Cardiac muscle cell (in vitro differentiated cells and primary cell): ENCODE measurements around the gene PRMT5. TPM values are rescaled to one million over a fixed set of nuclear protein-coding genes. Genes with fewer than 3 reads are reported as not detected.
A peak's percentile ranks its signal among the peaks of the same experiment; 100 is the strongest.

Source experiments
- DNase-seq, 2 donors: peaks; one replicate each; pipeline versions ENCODE4 v3.0.0 to v3.0.0-alpha.2; 2010 to 2017; ENCODE audit warnings: low read depth in 1 of 2, low spot score in 1 of 2
- H3K27ac ChIP-seq: fragments of 200-600 bp; sonication (generic); 2 replicates; pipeline ENCODE4 v1.5.1; 2016
- H3K27me3 ChIP-seq: fragments of 200-600 bp; sonication (generic); 2 replicates; pipeline ENCODE4 v1.6.0; 2016; ENCODE audit warnings: control low read depth
- H3K36me3 ChIP-seq: fragments of 200-600 bp; sonication (generic); 2 replicates; pipeline ENCODE4 v1.5.1; 2016; ENCODE audit warnings: control low read depth
- H3K4me1 ChIP-seq: fragments of 200-600 bp; sonication (generic); 2 replicates; pipeline ENCODE4 v1.8.1; 2017; ENCODE audit warnings: low read depth, mild to moderate bottlenecking, mixed run types
- H3K4me3 ChIP-seq: fragments of 200-600 bp; sonication (generic); 2 replicates; pipeline ENCODE4 v1.5.1; 2016; ENCODE audit warnings: mild to moderate bottlenecking
- H3K9me3 ChIP-seq: fragments of 200-600 bp; sonication (generic); 2 replicates; pipeline ENCODE4 v1.5.1; 2017; ENCODE audit warnings: low read depth, mild to moderate bottlenecking, control low read depth
- polyA plus RNA-seq: library from polyadenylated mRNA; unstranded; fragments of >200 nt; fragmentation: Nextera tagmentation; extraction: Ambion mirVana; gene quantifications from 2 replicates; pipeline ENCODE4 v1.2.1, GENCODE V29; 2016
- total RNA-seq: library from RNA; depleted of rRNA; stranded (reverse); fragments of >200 nt; gene quantifications from 2 replicates; pipeline ENCODE4 v1.2.3, GENCODE V29; 2016
- TF ChIP-seq, protein P1 (sequence below): IDR thresholded peaks from 2 replicates; pipeline ENCODE4 v1.5.1; 2012; ENCODE audit warnings: low read depth, mild to moderate bottlenecking, low read length

PRMT5 gene
- total and polyA plus RNA-seq, 2 experiments from 2014 or later = 62.7 to 131 TPM

DNA sequence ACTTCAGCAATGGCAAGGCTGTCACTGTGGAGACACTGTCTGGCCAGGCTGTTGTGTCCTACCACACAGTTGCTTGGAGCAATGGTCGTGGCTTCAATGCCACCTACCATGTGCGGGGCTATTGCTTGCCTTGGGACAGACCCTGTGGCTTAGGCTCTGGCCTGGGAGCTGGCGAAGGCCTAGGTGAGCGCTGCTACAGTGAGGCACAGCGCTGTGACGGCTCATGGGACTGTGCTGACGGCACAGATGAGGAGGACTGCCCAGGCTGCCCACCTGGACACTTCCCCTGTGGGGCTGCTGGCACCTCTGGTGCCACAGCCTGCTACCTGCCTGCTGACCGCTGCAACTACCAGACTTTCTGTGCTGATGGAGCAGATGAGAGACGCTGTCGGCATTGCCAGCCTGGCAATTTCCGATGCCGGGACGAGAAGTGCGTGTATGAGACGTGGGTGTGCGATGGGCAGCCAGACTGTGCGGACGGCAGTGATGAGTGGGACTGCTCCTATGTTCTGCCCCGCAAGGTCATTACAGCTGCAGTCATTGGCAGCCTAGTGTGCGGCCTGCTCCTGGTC is 53.3 kb downstream of the PRMT5 start:
- H3K4me1 ChIP-seq = peaks cover under 1% of the 10 kb centered on the region
- H3K27me3 ChIP-seq = no peaks in the 10 kb centered on the region
- DNase-seq = no peak
- no peaks in the 10 kb centered on the region for H3K9me3 ChIP-seq
- H3K4me3 ChIP-seq = no peak overlapping the region
- H3K27ac ChIP-seq = no peak overlapping the region
- TF ChIP-seq, protein P1, sequence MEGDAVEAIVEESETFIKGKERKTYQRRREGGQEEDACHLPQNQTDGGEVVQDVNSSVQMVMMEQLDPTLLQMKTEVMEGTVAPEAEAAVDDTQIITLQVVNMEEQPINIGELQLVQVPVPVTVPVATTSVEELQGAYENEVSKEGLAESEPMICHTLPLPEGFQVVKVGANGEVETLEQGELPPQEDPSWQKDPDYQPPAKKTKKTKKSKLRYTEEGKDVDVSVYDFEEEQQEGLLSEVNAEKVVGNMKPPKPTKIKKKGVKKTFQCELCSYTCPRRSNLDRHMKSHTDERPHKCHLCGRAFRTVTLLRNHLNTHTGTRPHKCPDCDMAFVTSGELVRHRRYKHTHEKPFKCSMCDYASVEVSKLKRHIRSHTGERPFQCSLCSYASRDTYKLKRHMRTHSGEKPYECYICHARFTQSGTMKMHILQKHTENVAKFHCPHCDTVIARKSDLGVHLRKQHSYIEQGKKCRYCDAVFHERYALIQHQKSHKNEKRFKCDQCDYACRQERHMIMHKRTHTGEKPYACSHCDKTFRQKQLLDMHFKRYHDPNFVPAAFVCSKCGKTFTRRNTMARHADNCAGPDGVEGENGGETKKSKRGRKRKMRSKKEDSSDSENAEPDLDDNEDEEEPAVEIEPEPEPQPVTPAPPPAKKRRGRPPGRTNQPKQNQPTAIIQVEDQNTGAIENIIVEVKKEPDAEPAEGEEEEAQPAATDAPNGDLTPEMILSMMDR = no peak
- H3K36me3 ChIP-seq = peaks cover 17% of the 10 kb centered on the region

DNA sequence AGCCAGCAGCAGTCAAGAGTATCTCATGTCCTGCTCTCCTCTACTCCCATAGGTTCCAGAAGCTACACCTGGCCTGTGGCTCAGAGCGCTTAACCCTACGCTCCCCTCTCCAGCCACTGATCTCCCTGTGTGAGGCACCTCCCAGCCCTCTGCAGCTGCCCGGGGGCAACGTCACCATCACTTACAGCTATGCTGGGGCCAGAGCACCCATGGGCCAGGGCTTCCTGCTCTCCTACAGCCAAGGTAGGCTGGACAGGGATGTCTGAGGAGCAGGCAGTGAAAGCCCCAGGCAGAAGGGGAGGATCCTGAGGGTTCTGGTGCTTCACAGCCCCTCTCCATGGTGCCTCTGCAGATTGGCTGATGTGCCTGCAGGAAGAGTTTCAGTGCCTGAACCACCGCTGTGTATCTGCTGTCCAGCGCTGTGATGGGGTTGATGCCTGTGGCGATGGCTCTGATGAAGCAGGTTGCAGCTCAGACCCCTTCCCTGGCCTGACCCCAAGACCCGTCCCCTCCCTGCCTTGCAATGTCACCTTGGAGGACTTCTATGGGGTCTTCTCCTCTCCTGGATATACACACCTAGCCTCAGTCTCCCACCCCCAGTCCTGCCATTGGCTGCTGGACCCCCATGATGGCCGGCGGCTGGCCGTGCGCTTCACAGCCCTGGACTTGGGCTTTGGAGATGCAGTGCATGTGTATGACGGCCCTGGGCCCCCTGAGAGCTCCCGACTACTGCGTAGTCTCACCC is 54.0 kb downstream of the PRMT5 start:
- Histone ChIP-seq H3K4me3 (no peak overlapping the region), H3K36me3 (peaks cover 17% of the 10 kb centered on the region), H3K4me1 (peaks cover 6% of the 10 kb centered on the region), H3K27me3 (no peaks in the 10 kb centered on the region), H3K9me3 (no peaks in the 10 kb centered on the region), H3K27ac (no peak overlapping the region)
- TF ChIP-seq, protein P1 = no peak
- DNase-seq = no peak

DNA sequence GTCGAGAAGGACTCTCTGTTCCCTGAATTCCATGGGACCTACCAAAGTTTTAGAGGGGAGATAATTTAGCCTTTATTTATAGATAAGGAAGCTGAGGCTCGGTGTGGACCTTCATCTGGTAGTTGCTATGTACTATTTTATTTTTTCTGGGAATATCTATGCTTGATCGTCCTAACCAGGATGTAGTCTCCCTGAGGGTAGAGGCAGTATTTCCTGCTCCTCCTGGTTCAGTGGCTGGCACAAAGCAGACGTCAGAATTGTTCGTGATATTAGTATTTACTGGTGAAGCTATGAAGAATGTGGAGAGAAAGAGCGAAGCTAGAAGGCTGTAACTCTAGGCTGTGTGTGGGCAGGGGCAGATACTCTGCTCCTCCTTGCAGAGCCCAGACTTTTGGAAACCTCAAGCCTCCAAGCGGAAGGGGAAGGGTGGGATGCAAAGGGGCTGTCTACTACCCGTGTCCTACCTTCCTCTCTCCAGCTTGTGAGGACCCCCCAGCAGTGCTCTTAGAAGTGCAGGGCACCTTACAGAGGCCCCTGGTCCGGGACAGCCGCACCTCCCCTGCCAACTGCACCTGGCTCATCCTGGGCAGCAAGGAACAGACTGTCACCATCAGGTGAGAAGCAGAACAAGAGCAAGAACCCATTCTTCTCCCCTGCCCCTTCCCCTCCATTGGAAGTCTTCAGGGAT is 56.2 kb downstream of the PRMT5 start:
- H3K27ac ChIP-seq = peak overlapping the region; percentile 90
- TF ChIP-seq, protein P1 = no peak

DNA sequence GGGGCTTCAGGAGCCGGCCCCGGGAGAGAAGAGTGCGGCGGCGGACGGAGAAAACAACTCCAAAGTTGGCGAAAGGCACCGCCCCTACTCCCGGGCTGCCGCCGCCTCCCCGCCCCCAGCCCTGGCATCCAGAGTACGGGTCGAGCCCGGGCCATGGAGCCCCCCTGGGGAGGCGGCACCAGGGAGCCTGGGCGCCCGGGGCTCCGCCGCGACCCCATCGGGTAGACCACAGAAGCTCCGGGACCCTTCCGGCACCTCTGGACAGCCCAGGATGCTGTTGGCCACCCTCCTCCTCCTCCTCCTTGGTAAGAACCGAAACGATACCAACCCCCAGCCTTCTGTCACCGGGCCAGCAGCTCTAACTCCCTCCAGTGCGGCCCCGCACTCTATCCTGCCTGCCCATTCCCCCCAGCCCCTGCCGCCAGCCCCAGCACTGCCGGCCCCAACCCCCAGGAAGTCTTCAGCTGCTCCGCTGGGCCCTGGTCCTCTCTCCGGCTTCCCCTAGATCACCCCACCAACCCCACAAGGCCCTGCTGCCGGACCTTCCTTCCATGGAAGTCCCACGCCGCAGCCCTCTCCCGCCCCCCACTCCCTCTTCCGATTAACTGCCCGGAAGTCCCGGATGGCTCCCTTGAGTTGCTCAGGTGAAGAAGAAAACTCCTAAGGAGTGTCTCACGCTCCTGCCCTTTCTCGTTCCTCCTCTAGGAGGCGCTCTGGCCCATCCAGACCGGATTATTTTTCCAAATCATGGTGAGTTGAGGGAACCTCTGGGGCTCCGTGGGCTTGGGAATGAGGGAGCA is 56.9 kb downstream of the PRMT5 start:
- DNase-seq = peak; percentile 85 to 90
- Histone ChIP-seq H3K27ac (peak overlapping the region; percentile 90), H3K36me3 (peaks cover 17% of the 10 kb centered on the region), H3K27me3 (no peaks in the 10 kb centered on the region), H3K4me3 (peak overlapping the region; percentile 61), H3K4me1 (peaks cover 6% of the 10 kb centered on the region), H3K9me3 (no peaks in the 10 kb centered on the region)
- TF ChIP-seq, protein P1 = peak; percentile 96

More for the DNA sequence above, 56.2 kb downstream of the PRMT5 start:
- H3K9me3 ChIP-seq = no peaks in the 10 kb centered on the region
- H3K4me3 ChIP-seq = peak overlapping the region; percentile 61
- no peaks in the 10 kb centered on the region for H3K27me3 ChIP-seq
- no peak for DNase-seq
- H3K4me1 ChIP-seq = peaks cover 6% of the 10 kb centered on the region
- H3K36me3 ChIP-seq = peaks cover 17% of the 10 kb centered on the region
